ENCODE results near the gene ACTL8.

Gene ACTL8

DNA sequence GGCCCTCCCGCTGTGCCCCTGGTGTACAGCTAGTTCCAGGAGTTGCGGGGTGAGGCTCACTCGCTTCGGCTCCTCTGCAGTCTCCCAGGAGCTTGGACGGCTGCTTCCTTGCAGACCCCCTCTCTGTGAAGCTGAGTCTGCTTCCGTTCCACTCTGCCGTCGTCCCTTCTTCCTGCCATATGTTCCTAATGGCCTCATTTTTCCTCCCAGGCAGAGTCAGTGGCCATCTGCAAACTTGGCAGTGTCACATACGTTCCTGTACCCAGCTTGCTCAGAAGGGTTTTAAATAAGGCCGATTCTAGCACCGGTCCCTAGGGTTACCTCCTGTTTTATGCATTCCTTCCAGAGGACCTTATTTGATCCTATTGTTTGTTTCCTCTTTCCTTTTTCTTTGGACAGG is 21.3 kb downstream of the ACTL8 start:
- no peak overlapping the region for H4K8ac ChIP-seq (ENCODE audit: low read depth, low read length)
- H2BK5ac ChIP-seq (ENCODE audit: low read length) = no peak overlapping the region
- H2BK15ac ChIP-seq (ENCODE audit: low read length) = no peak overlapping the region
- no CpG with 5 or more reads among the region's 11 CpGs for WGBS, 2 donors (ENCODE audit: extremely low coverage in 2 of 2, insufficient read length in 2 of 2, insufficient replicate concordance in 1 of 2)
- H2AK5ac ChIP-seq (ENCODE audit: low read depth, low read length) = peak overlapping the region; percentile 4
- H3K36me3 ChIP-seq (replicated peaks in 1 of 2; ENCODE audit: control insufficient read depth in 2 of 2, insufficient read depth in 2 of 2, low read length in 2 of 2) = no peaks in the 10 kb centered on the region
- H4K91ac ChIP-seq (ENCODE audit: low read depth, low read length, poor library complexity) = no peak overlapping the region
- no peak overlapping the region for H3K27ac ChIP-seq (replicated peaks; ENCODE audit: low read length)
- no peaks in the 10 kb centered on the region for H3K79me1 ChIP-seq (ENCODE audit: low read depth, low read length)
- H2AFZ ChIP-seq (ENCODE audit: low read length) = no peak overlapping the region
- H3K14ac ChIP-seq (ENCODE audit: low read length) = no peak overlapping the region
- H3K27me3 ChIP-seq (ENCODE audit: control insufficient read depth in 3 of 3, insufficient read depth in 3 of 3, low read depth in 1 of 3, low read length in 3 of 3) = peaks cover 0 to 25% (median 0%) of the 10 kb centered on the region in 3 experiments
- no peak overlapping the region for H2BK12ac ChIP-seq (ENCODE audit: low read length)
- peaks cover 0 to 15% of the 10 kb centered on the region in 2 donors for H3K4me1 ChIP-seq (ENCODE audit: control insufficient read depth in 2 of 2, insufficient read depth in 1 of 2, low read depth in 1 of 2, low read length in 2 of 2)
- no peak overlapping the region for H3K23ac ChIP-seq (ENCODE audit: low read depth, low read length, poor library complexity)
- H3K4me3 ChIP-seq (ENCODE audit: low read length in 2 of 2) = no peak overlapping the region
- H3K18ac ChIP-seq (ENCODE audit: low read length) = peak overlapping the region; percentile 11
- no peak overlapping the region for H3K4me2 ChIP-seq (ENCODE audit: insufficient read depth, low read length, poor library complexity, severe bottlenecking)
- no peak overlapping the region for H3K4ac ChIP-seq (ENCODE audit: low read length)
- no peak overlapping the region for H2BK120ac ChIP-seq (ENCODE audit: low read depth, low read length)
- H3K9ac ChIP-seq (ENCODE audit: low read depth, low read length, poor library complexity) = no peak overlapping the region
- H3K9me3 ChIP-seq (replicated peaks in 1 of 2; ENCODE audit: control insufficient read depth in 2 of 2, insufficient read depth in 1 of 2, low read depth in 1 of 2, low read length in 2 of 2) = peaks cover 0 to 3% of the 10 kb centered on the region in 2 donors
- DNase-seq (ENCODE audit: low spot score) = no peak

DNA sequence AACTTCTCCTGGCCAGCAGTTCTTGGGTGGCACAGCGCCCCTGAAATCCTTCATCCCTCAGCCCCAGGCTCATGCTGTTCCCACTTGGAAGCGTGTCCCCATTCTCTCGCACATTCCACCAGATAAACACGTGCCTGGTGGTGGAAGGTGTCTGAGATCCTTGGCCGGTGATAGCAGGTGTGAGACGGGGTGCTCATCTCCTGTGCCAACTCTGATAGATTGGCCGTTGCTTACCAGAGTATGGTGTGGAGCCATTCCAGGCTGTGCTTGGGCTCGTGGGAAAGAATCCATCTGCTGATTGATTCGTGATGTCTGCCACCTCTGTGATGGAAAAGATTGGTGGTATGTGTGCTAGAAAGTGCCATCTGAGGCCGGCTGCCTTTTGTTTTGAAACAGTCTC is 22.2 kb downstream of the ACTL8 start:
- Histone ChIP-seq H4K8ac (ENCODE audit: low read depth, low read length) (no peak overlapping the region), H2BK15ac (ENCODE audit: low read length) (peak overlapping the region; percentile 51), H3K4ac (ENCODE audit: low read length) (no peak overlapping the region), H3K23ac (ENCODE audit: low read depth, low read length, poor library complexity) (no peak overlapping the region), H2AFZ (ENCODE audit: low read length) (no peak overlapping the region), H3K79me1 (ENCODE audit: low read depth, low read length) (no peaks in the 10 kb centered on the region), H2AK5ac (ENCODE audit: low read depth, low read length) (peak overlapping the region; percentile 2), H2BK12ac (ENCODE audit: low read length) (no peak overlapping the region), H3K4me2 (ENCODE audit: insufficient read depth, low read length, poor library complexity, severe bottlenecking) (no peak overlapping the region), H3K4me3 (ENCODE audit: low read length in 2 of 2) (no peak overlapping the region), H3K4me1 (ENCODE audit: control insufficient read depth in 2 of 2, insufficient read depth in 1 of 2, low read depth in 1 of 2, low read length in 2 of 2) (peaks cover 0 to 14% of the 10 kb centered on the region in 2 donors), H3K27ac (replicated peaks; ENCODE audit: low read length) (no peak overlapping the region), H3K14ac (ENCODE audit: low read length) (no peak overlapping the region), H4K91ac (ENCODE audit: low read depth, low read length, poor library complexity) (no peak overlapping the region), H3K27me3 (ENCODE audit: control insufficient read depth in 3 of 3, insufficient read depth in 3 of 3, low read depth in 1 of 3, low read length in 3 of 3) (peaks cover 0 to 17% (median 0%) of the 10 kb centered on the region in 3 experiments), H3K9me3 (replicated peaks in 1 of 2; ENCODE audit: control insufficient read depth in 2 of 2, insufficient read depth in 1 of 2, low read depth in 1 of 2, low read length in 2 of 2) (peaks cover 0 to 3% of the 10 kb centered on the region in 2 donors), H2BK5ac (ENCODE audit: low read length) (no peak overlapping the region), H2BK120ac (ENCODE audit: low read depth, low read length) (no peak overlapping the region), H3K18ac (ENCODE audit: low read length) (no peak overlapping the region), H3K9ac (ENCODE audit: low read depth, low read length, poor library complexity) (no peak overlapping the region), H3K36me3 (replicated peaks in 1 of 2; ENCODE audit: control insufficient read depth in 2 of 2, insufficient read depth in 2 of 2, low read length in 2 of 2) (no peaks in the 10 kb centered on the region)
- no CpG with 5 or more reads among the region's 10 CpGs for WGBS, 2 donors (ENCODE audit: extremely low coverage in 2 of 2, insufficient read length in 2 of 2, insufficient replicate concordance in 1 of 2)
- DNase-seq (ENCODE audit: low spot score) = no peak

DNA sequence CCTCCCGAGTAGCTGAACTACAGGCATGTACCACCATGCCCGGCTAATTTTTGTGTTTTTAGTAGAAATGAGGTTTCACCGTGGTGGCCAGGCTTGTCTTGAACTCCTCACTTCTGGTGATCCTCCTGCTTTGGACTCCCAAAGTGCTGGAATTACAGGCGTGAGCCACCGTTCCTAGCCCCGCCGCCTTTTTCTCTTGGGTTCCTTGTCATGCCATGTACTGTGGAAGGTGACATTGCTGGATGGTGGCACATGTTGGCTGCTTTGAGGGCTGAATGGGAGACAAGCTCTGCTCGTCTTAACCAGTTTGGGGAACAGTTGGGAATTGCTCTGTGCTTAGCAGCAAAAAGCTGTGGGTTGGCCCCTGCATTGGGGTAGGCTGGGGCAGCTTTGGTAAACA is 22.7 kb downstream of the ACTL8 start:
- Histone ChIP-seq H3K27me3 (ENCODE audit: control insufficient read depth in 3 of 3, insufficient read depth in 3 of 3, low read depth in 1 of 3, low read length in 3 of 3) (peaks cover 0 to 12% (median 0%) of the 10 kb centered on the region in 3 experiments), H3K9ac (ENCODE audit: low read depth, low read length, poor library complexity) (no peak overlapping the region), H3K4ac (ENCODE audit: low read length) (no peak overlapping the region), H2AFZ (ENCODE audit: low read length) (no peak overlapping the region), H3K4me1 (ENCODE audit: control insufficient read depth in 2 of 2, insufficient read depth in 1 of 2, low read depth in 1 of 2, low read length in 2 of 2) (peaks cover 0 to 10% of the 10 kb centered on the region in 2 donors), H2BK15ac (ENCODE audit: low read length) (peak overlapping the region; percentile 51), H3K4me2 (ENCODE audit: insufficient read depth, low read length, poor library complexity, severe bottlenecking) (no peak overlapping the region), H3K79me1 (ENCODE audit: low read depth, low read length) (no peaks in the 10 kb centered on the region), H2BK5ac (ENCODE audit: low read length) (no peak overlapping the region), H3K14ac (ENCODE audit: low read length) (no peak overlapping the region), H3K23ac (ENCODE audit: low read depth, low read length, poor library complexity) (no peak overlapping the region), H2BK12ac (ENCODE audit: low read length) (no peak overlapping the region), H3K18ac (ENCODE audit: low read length) (no peak overlapping the region), H3K4me3 (ENCODE audit: low read length in 2 of 2) (no peak overlapping the region), H4K8ac (ENCODE audit: low read depth, low read length) (no peak overlapping the region), H2BK120ac (ENCODE audit: low read depth, low read length) (no peak overlapping the region), H3K9me3 (replicated peaks in 1 of 2; ENCODE audit: control insufficient read depth in 2 of 2, insufficient read depth in 1 of 2, low read depth in 1 of 2, low read length in 2 of 2) (peaks cover 0 to 3% of the 10 kb centered on the region in 2 donors), H2AK5ac (ENCODE audit: low read depth, low read length) (no peak overlapping the region), H3K27ac (replicated peaks; ENCODE audit: low read length) (no peak overlapping the region), H3K36me3 (replicated peaks in 1 of 2; ENCODE audit: control insufficient read depth in 2 of 2, insufficient read depth in 2 of 2, low read length in 2 of 2) (no peaks in the 10 kb centered on the region), H4K91ac (ENCODE audit: low read depth, low read length, poor library complexity) (no peak overlapping the region)
- no peak for DNase-seq (ENCODE audit: low spot score)
- WGBS, 2 donors (ENCODE audit: extremely low coverage in 2 of 2, insufficient read length in 2 of 2, insufficient replicate concordance in 1 of 2) = no CpG with 5 or more reads among the region's 8 CpGs

DNA sequence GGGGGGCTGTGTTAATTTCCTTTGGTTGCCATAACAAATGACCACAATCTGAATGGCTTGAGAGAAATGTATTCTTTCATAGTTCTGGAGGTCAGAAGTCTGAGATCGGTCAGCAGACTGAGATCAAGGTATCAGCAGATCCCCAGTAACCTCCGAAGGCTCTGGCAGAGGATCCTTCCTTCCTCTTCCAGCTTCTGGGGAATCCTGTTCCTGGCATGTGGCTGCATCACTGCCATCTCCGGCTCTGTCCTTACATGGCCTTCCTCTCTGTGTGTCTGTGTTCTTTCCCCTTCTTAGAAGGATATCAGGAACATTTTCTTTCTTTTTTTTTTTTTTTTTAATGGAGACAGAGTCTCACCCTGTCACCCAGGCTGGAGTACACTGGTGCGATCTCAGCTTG is 25.8 kb downstream of the ACTL8 start:
- H3K27ac ChIP-seq (replicated peaks; ENCODE audit: low read length) = no peak overlapping the region
- no CpG with 5 or more reads among the region's 4 CpGs for WGBS, 2 donors (ENCODE audit: extremely low coverage in 2 of 2, insufficient read length in 2 of 2, insufficient replicate concordance in 1 of 2)
- no peaks in the 10 kb centered on the region for H3K4me1 ChIP-seq (ENCODE audit: control insufficient read depth in 2 of 2, insufficient read depth in 1 of 2, low read depth in 1 of 2, low read length in 2 of 2)
- H2BK12ac ChIP-seq (ENCODE audit: low read length) = no peak overlapping the region
- H3K14ac ChIP-seq (ENCODE audit: low read length) = no peak overlapping the region
- no peak overlapping the region for H2BK5ac ChIP-seq (ENCODE audit: low read length)
- no peak overlapping the region for H3K4ac ChIP-seq (ENCODE audit: low read length)
- H3K27me3 ChIP-seq (ENCODE audit: control insufficient read depth in 3 of 3, insufficient read depth in 3 of 3, low read depth in 1 of 3, low read length in 3 of 3) = peaks cover 0 to 11% (median 0%) of the 10 kb centered on the region in 3 experiments
- no peak overlapping the region for H3K4me3 ChIP-seq (ENCODE audit: low read length in 2 of 2)
- no peak overlapping the region for H4K91ac ChIP-seq (ENCODE audit: low read depth, low read length, poor library complexity)
- no peak overlapping the region for H2BK15ac ChIP-seq (ENCODE audit: low read length)
- no peak overlapping the region for H2BK120ac ChIP-seq (ENCODE audit: low read depth, low read length)
- no peak overlapping the region for H4K8ac ChIP-seq (ENCODE audit: low read depth, low read length)
- no peaks in the 10 kb centered on the region for H3K79me1 ChIP-seq (ENCODE audit: low read depth, low read length)
- DNase-seq (ENCODE audit: low spot score) = no peak
- no peaks in the 10 kb centered on the region for H3K36me3 ChIP-seq (replicated peaks in 1 of 2; ENCODE audit: control insufficient read depth in 2 of 2, insufficient read depth in 2 of 2, low read length in 2 of 2)
- H3K23ac ChIP-seq (ENCODE audit: low read depth, low read length, poor library complexity) = no peak overlapping the region
- H2AFZ ChIP-seq (ENCODE audit: low read length) = no peak overlapping the region
- H3K18ac ChIP-seq (ENCODE audit: low read length) = no peak overlapping the region
- H3K9ac ChIP-seq (ENCODE audit: low read depth, low read length, poor library complexity) = no peak overlapping the region
- no peak overlapping the region for H2AK5ac ChIP-seq (ENCODE audit: low read depth, low read length)
- no peak overlapping the region for H3K4me2 ChIP-seq (ENCODE audit: insufficient read depth, low read length, poor library complexity, severe bottlenecking)
- peaks cover 0 to 3% of the 10 kb centered on the region in 2 donors for H3K9me3 ChIP-seq (replicated peaks in 1 of 2; ENCODE audit: control insufficient read depth in 2 of 2, insufficient read depth in 1 of 2, low read depth in 1 of 2, low read length in 2 of 2)

Data from neuronal stem cell (in vitro differentiated cells).